GM12878 (cell line): ENCODE results near the gene CNNM1. TPM values are rescaled to one million over a fixed set of nuclear protein-coding genes. Genes with fewer than 3 reads are reported as not detected.

Source experiments
- ATAC-seq: fragments of 200-7000 bp; cut with Tn5 transposase; 3 replicates; pipeline ENCODE4 v1.9.1; 2020; ENCODE audit warnings: mild to moderate bottlenecking, moderate library complexity
- BruUV-seq: library from RNA; stranded (reverse); fragments of 400-500 nt; replicated peaks from 2 replicates; lab custom pipeline; 2021; lab: Mats Ljungman, UMichigan
- CTCF ChIA-PET: fragments of 300-600 bp; sonication (Branson Sonifier 250); formaldehyde crosslinking; extraction: SDS; loops from one replicate; lab custom pipeline; 2021; ENCODE audit warnings: inconsistent platforms; lab: Yijun Ruan, JAX
- POLR2A ChIA-PET: fragments of 350-600 bp; formaldehyde crosslinking; extraction: SDS; loops from one replicate; lab custom pipeline; 2021; ENCODE audit warnings: inconsistent platforms; lab: Charles Lee
- RAD21 ChIA-PET: fragments of 300-600 bp; sonication (Branson Sonifier 250); formaldehyde crosslinking; loops from one replicate; lab custom pipeline; 2023; ENCODE audit warnings: antibody characterized with exemption; ENCODE audit not compliant: unreplicated experiment; lab: Charles Lee
- SMC1A ChIA-PET: fragments of 300-600 bp; sonication (Branson Sonifier 250); formaldehyde crosslinking; loops from one replicate; lab custom pipeline; 2023; ENCODE audit not compliant: unreplicated experiment, uncharacterized antibody; lab: Charles Lee
- DNase-seq: peaks from one replicate; pipeline ENCODE4 v3.0.0-alpha.2; 2011; ENCODE audit warnings: low read depth, low spot score
- FAIRE-seq: peaks from 3 replicates; lab custom pipeline; 2011; peaks lifted over from hg19 to GRCh38; lab: Jason Lieb, UNC
- H2AFZ ChIP-seq: 2 replicates; pipeline ENCODE4 v1.6.0; 2011; ENCODE audit warnings: low read depth, low read length, control low read depth; ENCODE audit not compliant: control insufficient read depth
- H3K27ac ChIP-seq: 2 replicates; pipeline ENCODE4 v1.5.1; 2011; ENCODE audit warnings: control low read depth; ENCODE audit not compliant: control insufficient read depth, insufficient read depth
- H3K27me3 ChIP-seq, 2 experiments: replicated peaks in 1 of 2; 2 replicates each; pipeline versions ENCODE4 v1.6.0 to v1.6.1; 2011; ENCODE audit warnings: low read length in 1 of 2; ENCODE audit not compliant: control insufficient read depth in 2 of 2, insufficient read depth in 2 of 2
- H3K36me3 ChIP-seq, 2 experiments: 2 replicates each; pipeline ENCODE4 v1.5.1; 2011; ENCODE audit warnings: low read length in 1 of 2; ENCODE audit not compliant: control insufficient read depth in 2 of 2, insufficient read depth in 2 of 2
- H3K4me1 ChIP-seq: 2 replicates; pipeline ENCODE4 v1.6.1; 2011; ENCODE audit warnings: mild to moderate bottlenecking, low read length, moderate library complexity, mixed read lengths; ENCODE audit not compliant: control insufficient read depth, insufficient read depth
- H3K4me2 ChIP-seq: 2 replicates; pipeline ENCODE4 v1.6.0; 2011; ENCODE audit warnings: control low read depth; ENCODE audit not compliant: control insufficient read depth, insufficient read depth
- H3K4me3 ChIP-seq: fragments of 200-600 bp; sonication (generic); 2 replicates; pipeline ENCODE4 v1.5.1; 2016
- H3K79me2 ChIP-seq: 2 replicates; pipeline ENCODE4 v1.6.0; 2011; ENCODE audit warnings: low read length; ENCODE audit not compliant: control insufficient read depth, insufficient read depth
- H3K9ac ChIP-seq: 2 replicates; pipeline ENCODE4 v1.8.0; 2011; ENCODE audit warnings: low read length, control low read depth, mixed read lengths; ENCODE audit not compliant: control insufficient read depth, insufficient read depth
- H3K9me3 ChIP-seq: replicated peaks from 3 replicates; pipeline ENCODE4 v1.5.1; 2011; ENCODE audit warnings: mild to moderate bottlenecking, low read length; ENCODE audit not compliant: control insufficient read depth, insufficient read depth
- H4K20me1 ChIP-seq: 2 replicates; pipeline ENCODE4 v1.6.0; 2011; ENCODE audit not compliant: control insufficient read depth, insufficient read depth
- ASH2L ChIP-seq: fragments of 300-600, 200-600 bp; sonication (generic); IDR thresholded peaks from 2 replicates; pipeline ENCODE4 v1.6.1; 2017; ENCODE audit warnings: low read depth, mild to moderate bottlenecking, borderline replicate concordance
- ATF3 ChIP-seq: IDR thresholded peaks from 2 replicates; pipeline ENCODE4 v1.6.1; 2011; ENCODE audit warnings: low read depth, mild to moderate bottlenecking, low read length, moderate library complexity, borderline replicate concordance; ENCODE audit errors: extremely low read depth
- CBX3 ChIP-seq: fragments of 200-600 bp; sonication (generic); IDR thresholded peaks from 2 replicates; pipeline ENCODE4 v1.6.1; 2016; ENCODE audit warnings: low read depth, borderline replicate concordance
- CEBPB ChIP-seq, 2 experiments: fragments of 150-350 bp in 1 of 2; IDR thresholded peaks; 2 replicates each; pipeline ENCODE4 v1.6.1; 2012 to 2014; ENCODE audit warnings: low read depth in 2 of 2, low read length in 2 of 2, borderline replicate concordance in 1 of 2, inconsistent platforms in 1 of 2
- CHD2 ChIP-seq: IDR thresholded peaks from 2 replicates; pipeline ENCODE4 v1.6.1; 2011; ENCODE audit warnings: low read depth, low read length, improper control_type of control experiment, borderline replicate concordance
- GABPA ChIP-seq: IDR thresholded peaks from 2 replicates; pipeline ENCODE4 v1.6.1; 2014; ENCODE audit warnings: antibody characterized with exemption, low read depth, mild to moderate bottlenecking, inconsistent platforms
- IRF4 ChIP-seq: IDR thresholded peaks from 2 replicates; pipeline ENCODE4 v1.6.1; 2011; ENCODE audit warnings: low read depth, low read length
- PAX8 ChIP-seq: fragments of 450-650 bp; IDR thresholded peaks from 2 replicates; pipeline ENCODE4 v1.6.1; 2017; ENCODE audit warnings: mild to moderate bottlenecking, moderate library complexity
- PKNOX1 ChIP-seq: fragments of 450-650 bp; IDR thresholded peaks from 2 replicates; pipeline ENCODE4 v1.6.1; 2016; ENCODE audit warnings: mild to moderate bottlenecking
- RELA ChIP-seq: fragments of 450-650 bp; IDR thresholded peaks from 2 replicates; pipeline ENCODE4 v1.8.0; 2014; ENCODE audit warnings: borderline replicate concordance; ENCODE audit not compliant: partially characterized antibody
- SMARCA5 ChIP-seq: fragments of 450-650 bp; IDR thresholded peaks from 2 replicates; pipeline ENCODE4 v1.6.1; 2017; ENCODE audit warnings: mild to moderate bottlenecking
- STAT3 ChIP-seq: IDR thresholded peaks from 2 replicates; pipeline ENCODE4 v1.6.1; 2011; ENCODE audit warnings: low read depth, low read length, improper control_type of control experiment
- SUZ12 ChIP-seq: fragments of 200-600 bp; sonication (generic); IDR thresholded peaks from one replicate; pipeline ENCODE4 v1.6.1; 2018; ENCODE audit warnings: antibody characterized with exemption, mild to moderate bottlenecking; ENCODE audit not compliant: unreplicated experiment
- TCF3 ChIP-seq: IDR thresholded peaks from 2 replicates; pipeline ENCODE4 v1.6.1; 2012; ENCODE audit warnings: low read depth, mild to moderate bottlenecking, low read length, borderline replicate concordance; ENCODE audit not compliant: insufficient read depth
- ZNF274 ChIP-seq: IDR thresholded peaks from one replicate; pipeline ENCODE4 v1.8.0; 2011; ENCODE audit not compliant: insufficient read length, insufficient read depth
- WGBS: methylation state at CpG from one replicate; pipeline ENCODE4 v1.1.6; 2016; ENCODE audit warnings: low lambda C conversion rate; ENCODE audit not compliant: insufficient replicate concordance, insufficient coverage; ENCODE audit errors: missing lambda C conversion rate; 5-methylcytosine and 5-hydroxymethylcytosine counted together
- in situ Hi-C: fragments of 300-500 bp; cut with MboI; formaldehyde crosslinking; loops from 9 replicates; pipeline ENCODE4 v1.14.3; 2018; ENCODE audit warnings: mixed read lengths
- intact Hi-C: fragments of 100-400 bp; cut with micrococcal nuclease; formaldehyde crosslinking; loops from one replicate; pipeline ENCODE4 v1.14.2; 2022; ENCODE audit not compliant: unreplicated experiment
- polyA plus RNA-seq, 11 experiments: library from polyadenylated mRNA; depleted of rRNA in 4 of 11; unstranded in 6 of 11; stranded (reverse) in 5 of 11; fragments of >200 nt; fragmentation: Nextera tagmentation in 4 of 11; fragmentation: Illumina TruSeq in 1 of 11; extraction: Ambion mirVana in 4 of 11; extraction: Trizol in 1 of 11; gene quantifications; 1 replicate in 1 of 11; 2 replicates in 10 of 11; pipeline versions ENCODE4 v1.2.1 to v1.2.3, GENCODE V29; 2011 to 2016; ENCODE audit warnings: inconsistent platforms in 2 of 11, missing spikeins in 2 of 11, low read depth in 1 of 11
- total RNA-seq, 4 experiments: library from RNA; depleted of rRNA in 3 of 4; stranded (reverse); fragments of >200 nt in 3 of 4; fragmentation: Illumina TruSeq in 1 of 4; extraction: Trizol in 1 of 4; gene quantifications; 2 replicates each; pipeline versions ENCODE4 v1.2.1 to v1.2.3, GENCODE V29; 2013 to 2021
- TF ChIP-seq, protein P1 (sequence below): IDR thresholded peaks from 2 replicates; pipeline ENCODE4 v1.6.1; 2012; ENCODE audit warnings: low read length, inconsistent platforms
- TF ChIP-seq, protein P2 (sequence below): fragments of 450-650 bp; conservative IDR thresholded peaks from 2 replicates; pipeline ENCODE4 v1.6.1; 2017; ENCODE audit warnings: mild to moderate bottlenecking, moderate library complexity

CNNM1 gene
- total and polyA plus RNA-seq, 10 of the 15 experiments (the other 5 are each of a cell fraction or from before 2014, with no cell fraction given) = 0.01 TPM; not detected in 9

GRCh38 chr10:99387071-99387470 lies 57.9 kb downstream of the CNNM1 start (continued):
- TF ChIP-seq CHD2 = no peak
- no peak for TF ChIP-seq CBX3
- TF ChIP-seq TCF3 = no peak
- no peak for TF ChIP-seq ZNF274
- TF ChIP-seq SMARCA5 = no peak
- no peak for TF ChIP-seq GABPA
- no peak for TF ChIP-seq ASH2L
- no peak for TF ChIP-seq ATF3
- TF ChIP-seq CEBPB (IDR thresholded peaks at IDR 0.05; ENCODE audit: borderline replicate concordance in 1 of 2, low read depth in 2 of 2, low read length in 2 of 2) = no peak

GRCh38 chr10:99387541-99387940 lies 58.4 kb downstream of the CNNM1 start:
- in situ Hi-C loops = no loop called here
- Histone ChIP-seq H3K27me3 (no peaks in the 10 kb centered on the region; a peak in 2 of 4 replicates), H3K36me3 (no peaks in the 10 kb centered on the region), H2AFZ (no peak overlapping the region), H4K20me1 (no peaks in the 10 kb centered on the region), H3K9ac (no peak overlapping the region), H3K4me2 (no peak overlapping the region), H3K9me3 (no peaks in the 10 kb centered on the region), H3K27ac (no peak overlapping the region), H3K4me3 (no peak overlapping the region), H3K4me1 (no peaks in the 10 kb centered on the region; the same call in 1 of the 2 replicates), H3K79me2 (no peaks in the 10 kb centered on the region)
- no peak for ATAC-seq
- BruUV-seq = no TSS peak
- ChIA-PET CTCF (no interaction called here), RAD21 (no interaction called here), SMC1A (no interaction called here), POLR2A (no interaction called here)
- no peak for DNase-seq
- intact Hi-C loops = no loop called here
- no peak for FAIRE-seq
- WGBS = 30% methylated on average over 11 of the region's 11 CpGs
- no peak for TF ChIP-seq ASH2L
- no peak for TF ChIP-seq RELA
- TF ChIP-seq PKNOX1 = no peak
- TF ChIP-seq, protein P1, sequence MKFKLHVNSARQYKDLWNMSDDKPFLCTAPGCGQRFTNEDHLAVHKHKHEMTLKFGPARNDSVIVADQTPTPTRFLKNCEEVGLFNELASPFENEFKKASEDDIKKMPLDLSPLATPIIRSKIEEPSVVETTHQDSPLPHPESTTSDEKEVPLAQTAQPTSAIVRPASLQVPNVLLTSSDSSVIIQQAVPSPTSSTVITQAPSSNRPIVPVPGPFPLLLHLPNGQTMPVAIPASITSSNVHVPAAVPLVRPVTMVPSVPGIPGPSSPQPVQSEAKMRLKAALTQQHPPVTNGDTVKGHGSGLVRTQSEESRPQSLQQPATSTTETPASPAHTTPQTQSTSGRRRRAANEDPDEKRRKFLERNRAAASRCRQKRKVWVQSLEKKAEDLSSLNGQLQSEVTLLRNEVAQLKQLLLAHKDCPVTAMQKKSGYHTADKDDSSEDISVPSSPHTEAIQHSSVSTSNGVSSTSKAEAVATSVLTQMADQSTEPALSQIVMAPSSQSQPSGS = no peak
- no peak for TF ChIP-seq SUZ12
- TF ChIP-seq PAX8 = no peak
- no peak for TF ChIP-seq IRF4
- TF ChIP-seq, protein P2, sequence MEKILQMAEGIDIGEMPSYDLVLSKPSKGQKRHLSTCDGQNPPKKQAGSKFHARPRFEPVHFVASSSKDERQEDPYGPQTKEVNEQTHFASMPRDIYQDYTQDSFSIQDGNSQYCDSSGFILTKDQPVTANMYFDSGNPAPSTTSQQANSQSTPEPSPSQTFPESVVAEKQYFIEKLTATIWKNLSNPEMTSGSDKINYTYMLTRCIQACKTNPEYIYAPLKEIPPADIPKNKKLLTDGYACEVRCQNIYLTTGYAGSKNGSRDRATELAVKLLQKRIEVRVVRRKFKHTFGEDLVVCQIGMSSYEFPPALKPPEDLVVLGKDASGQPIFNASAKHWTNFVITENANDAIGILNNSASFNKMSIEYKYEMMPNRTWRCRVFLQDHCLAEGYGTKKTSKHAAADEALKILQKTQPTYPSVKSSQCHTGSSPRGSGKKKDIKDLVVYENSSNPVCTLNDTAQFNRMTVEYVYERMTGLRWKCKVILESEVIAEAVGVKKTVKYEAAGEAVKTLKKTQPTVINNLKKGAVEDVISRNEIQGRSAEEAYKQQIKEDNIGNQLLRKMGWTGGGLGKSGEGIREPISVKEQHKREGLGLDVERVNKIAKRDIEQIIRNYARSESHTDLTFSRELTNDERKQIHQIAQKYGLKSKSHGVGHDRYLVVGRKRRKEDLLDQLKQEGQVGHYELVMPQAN = no peak
- TF ChIP-seq STAT3 = no peak
